GM04503 (cell line): ENCODE results near the gene TTBK1.

Experiments
- DNase-seq: peaks from one replicate; pipeline ENCODE4 v3.0.0-alpha.2; 2012; ENCODE audit warnings: low read depth

The TTBK1 gene

DNA sequence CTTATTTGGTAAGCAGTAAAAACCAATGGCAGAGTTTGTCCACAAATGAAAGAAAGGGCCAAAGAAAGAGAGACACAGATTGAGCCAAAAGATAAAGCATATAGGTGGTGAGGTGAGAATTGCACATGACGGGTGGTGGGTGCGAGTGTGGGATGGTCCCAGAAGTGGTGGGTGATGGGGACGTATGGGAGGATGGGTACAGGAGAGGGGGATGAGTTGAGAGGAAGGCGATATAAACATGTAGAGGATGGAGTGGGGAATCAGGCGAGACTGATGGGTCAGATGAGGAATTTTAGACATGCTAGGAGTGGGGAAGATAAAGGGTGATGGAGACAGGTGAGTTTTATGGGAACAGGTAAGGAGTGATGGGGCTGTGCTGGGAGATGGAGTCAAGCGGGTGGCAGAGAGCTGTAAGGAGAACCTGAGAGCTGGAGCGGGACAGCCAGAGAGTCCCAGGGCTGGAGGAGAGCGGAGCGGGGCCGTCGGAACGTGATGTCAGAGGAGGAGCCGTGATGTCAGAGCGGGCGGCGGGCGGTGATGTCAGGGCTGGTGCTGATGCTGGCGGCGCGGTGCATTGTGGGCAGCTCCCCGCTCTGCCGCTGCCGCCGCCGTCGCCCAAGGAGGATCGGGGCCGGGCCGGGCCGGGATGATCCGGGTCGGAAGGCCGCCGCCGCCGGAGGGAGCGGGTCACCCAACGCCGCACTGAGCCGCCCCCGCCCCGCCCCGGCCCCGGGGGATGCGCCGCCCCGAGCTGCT is at the start of gene TTBK1:
TTBK1 (plus strand) TSS at position 574 of the 756 bp plus-strand sequence. CDS start 3,180 bp downstream, outside the sequence.
- no peak for DNase-seq

DNA sequence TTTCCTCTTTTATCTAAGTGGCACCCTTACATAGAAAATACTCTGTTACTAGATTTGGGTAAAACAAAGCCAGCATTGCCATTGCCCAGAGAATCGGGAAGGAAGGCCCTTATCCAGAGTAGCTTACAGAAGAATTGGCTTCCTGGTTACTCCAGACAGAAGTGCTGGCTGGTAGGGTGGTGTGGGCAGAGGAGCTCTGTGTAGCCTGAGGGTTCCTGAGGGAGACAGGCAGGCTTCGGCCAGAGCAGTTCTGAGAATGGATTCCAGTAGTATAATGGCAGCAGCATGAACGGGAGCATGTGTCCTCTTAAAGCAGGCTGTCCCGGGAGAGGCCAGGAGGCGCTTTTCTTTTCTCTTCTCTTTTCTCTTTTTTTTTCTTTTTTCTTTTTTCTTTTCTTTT is 49.4 kb upstream of the TTBK1 start:
- no peak for DNase-seq

DNA sequence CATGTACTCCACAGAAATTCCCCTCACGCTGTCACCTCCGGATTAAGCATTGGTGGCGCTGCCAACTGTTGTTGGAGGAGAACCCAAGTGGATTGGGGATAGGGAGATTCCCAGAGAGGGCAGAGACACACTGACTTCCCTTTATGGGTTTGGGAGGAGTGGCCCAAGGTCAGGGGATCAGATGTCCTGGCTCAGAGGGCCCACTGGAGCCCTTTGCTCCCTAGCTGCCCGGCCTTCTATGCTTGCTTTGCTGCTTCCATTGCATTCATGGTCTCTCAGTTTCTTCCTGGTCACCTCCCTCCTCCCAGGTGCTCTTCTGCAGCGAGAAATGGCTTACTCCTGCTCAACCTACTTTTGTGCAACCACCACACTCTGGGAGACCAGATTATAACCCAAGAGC is 46.9 kb upstream of the TTBK1 start:
- no peak for DNase-seq

DNA sequence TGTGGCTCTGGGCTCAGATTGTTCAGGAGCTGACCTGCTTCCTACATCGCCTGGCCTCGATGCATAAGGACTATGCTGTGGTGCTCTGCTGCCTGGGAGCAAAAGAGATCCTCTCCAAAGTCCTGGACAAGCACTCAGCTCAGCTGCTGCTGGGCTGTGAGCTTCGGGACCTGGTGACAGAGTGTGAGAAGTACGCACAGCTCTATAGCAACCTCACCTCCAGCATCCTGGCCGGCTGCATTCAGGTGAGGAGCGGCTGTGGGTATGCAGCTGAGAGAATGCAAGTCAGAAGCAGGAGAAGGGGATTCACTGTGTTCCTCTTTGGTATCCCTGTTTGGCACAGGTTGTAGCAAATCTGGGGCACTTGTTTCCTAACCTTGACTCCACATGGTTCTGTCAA is 43.4 kb upstream of the TTBK1 start:
- no peak for DNase-seq

DNA sequence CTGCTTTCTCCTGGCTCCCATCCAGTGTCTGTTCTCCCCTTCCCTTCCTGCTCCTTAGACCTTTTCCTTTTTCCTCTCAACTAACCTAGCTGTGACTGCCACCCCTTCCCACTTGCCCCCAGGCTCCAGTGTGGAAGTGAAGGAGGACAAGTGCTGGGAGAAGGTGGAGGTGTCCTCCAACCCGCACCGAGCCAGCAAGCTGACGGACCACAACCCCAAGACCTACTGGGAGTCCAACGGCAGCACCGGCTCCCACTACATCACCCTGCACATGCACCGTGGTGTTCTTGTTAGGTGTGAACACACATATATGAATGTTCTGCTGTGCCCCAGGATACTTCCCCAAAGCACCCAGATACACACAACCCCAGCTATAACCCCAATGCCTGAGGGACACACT is 42.7 kb upstream of the TTBK1 start:
- DNase-seq: no peak

DNA sequence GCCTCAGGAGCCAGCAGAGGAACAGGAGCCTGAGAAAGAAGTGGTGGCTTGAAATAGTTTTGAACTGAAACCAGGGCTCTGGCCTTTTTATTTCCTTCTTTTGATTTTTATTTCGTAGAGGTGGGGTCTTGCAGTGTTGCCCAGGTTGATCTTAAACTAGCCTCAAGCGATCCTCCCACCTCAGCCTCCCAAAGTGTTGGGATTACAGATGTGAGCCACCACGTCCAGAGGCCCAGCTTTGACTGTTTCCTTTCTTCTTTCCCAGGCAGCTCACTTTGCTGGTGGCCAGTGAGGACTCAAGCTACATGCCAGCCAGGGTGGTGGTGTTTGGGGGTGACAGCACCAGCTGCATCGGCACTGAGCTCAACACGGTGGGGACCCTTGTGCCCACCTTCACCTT is 40.8 kb upstream of the TTBK1 start:
- no peak for DNase-seq

DNA sequence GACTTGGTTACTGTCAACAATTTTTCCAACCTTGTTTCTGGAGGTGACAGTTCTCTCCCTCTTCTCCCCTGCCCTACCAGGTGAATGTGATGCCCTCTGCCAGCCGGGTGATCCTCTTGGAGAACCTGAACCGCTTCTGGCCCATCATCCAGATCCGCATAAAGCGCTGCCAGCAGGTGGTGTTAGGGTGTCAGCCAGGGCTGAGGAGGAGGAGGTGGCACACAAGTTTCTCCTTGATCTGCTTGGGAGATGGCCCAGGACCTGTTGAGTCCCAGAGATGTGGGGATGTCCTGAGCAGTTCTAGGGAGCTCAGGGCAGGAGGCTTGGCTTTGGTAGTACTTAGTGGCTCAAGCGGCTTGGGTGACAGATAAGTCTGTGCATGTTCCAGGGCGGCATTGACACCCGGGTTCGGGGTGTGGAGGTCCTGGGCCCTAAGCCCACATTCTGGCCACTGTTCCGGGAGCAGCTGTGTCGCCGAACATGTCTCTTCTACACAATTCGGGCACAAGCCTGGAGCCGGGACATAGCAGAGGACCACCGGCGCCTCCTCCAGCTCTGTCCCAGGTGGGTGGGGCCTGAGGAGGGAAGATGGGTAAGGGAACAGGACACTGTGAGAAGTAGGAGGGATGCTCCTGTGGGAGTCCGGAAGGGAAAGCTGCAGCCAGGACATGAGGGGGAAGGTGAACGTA is 40.1 kb upstream of the TTBK1 start:
- no peak for DNase-seq

DNA sequence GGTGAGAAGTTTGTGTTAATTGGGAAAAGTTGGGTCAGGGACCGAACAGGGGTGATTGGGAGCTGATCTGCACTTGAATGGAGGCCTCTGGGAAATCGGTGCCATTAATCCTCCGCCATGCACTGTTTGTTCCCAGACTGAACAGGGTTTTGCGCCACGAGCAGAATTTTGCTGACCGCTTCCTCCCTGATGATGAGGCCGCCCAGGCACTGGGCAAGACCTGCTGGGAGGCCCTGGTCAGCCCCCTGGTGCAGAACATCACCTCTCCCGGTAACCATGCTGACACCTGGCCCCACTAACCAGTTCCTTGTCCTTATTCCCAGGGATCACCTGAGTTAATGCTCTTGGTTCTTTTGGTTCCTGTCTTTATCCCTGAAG is 39.6 kb upstream of the TTBK1 start:
- no peak for DNase-seq

DNA sequence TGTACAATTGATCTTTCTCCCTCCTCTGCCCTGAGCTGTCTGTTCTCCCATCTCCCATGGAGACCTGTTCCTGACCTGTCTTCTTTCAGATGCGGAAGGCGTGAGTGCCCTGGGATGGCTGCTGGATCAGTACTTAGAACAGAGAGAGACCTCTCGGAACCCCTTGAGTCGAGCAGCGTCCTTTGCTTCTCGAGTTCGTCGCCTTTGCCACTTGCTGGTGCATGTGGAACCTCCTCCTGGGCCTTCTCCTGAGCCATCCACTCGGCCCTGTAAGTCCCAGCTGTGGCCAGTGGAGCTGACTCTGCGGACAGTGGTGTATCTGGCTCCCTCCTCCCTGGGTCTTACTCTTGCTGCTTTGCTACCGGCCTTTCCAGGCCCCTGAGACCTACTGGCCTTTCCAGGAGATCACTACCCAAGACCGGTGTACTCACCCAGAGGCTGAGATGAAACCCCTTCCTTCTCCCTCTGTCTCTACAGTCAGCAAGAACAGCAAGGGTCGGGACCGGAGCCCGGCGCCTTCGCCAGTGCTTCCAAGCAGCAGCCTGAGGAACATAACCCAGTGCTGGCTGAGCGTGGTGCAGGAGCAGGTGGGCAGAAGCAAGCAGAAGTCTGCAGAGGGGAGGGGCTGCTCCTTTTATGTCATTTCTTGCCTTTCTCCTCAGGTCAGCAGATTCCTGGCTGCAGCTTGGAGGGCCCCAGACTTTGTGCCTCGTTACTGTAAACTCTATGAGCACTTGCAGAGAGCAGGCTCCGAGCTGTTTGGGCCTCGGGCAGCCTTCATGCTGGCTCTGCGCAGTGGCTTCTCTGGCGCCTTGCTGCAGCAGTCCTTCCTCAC is 38.8 kb upstream of the TTBK1 start:
- no peak for DNase-seq

DNA sequence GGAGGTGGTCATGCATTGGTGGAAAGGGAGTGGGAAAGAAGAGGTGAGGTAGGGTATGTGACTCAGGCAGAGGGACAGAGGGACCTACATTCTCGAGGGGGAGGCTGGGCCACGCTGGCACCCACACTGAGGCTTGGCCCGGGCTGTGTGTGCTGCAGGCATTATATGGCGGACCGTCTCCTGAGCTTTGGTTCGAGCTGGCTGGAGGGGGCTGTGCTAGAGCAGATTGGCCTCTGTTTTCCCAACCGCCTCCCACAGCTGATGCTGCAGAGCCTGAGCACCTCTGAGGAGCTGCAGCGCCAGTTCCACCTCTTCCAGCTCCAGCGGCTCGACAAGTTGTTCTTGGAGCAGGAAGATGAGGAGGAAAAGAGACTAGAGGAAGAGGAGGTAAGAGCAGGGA is 37.4 kb upstream of the TTBK1 start:
- no peak for DNase-seq

DNA sequence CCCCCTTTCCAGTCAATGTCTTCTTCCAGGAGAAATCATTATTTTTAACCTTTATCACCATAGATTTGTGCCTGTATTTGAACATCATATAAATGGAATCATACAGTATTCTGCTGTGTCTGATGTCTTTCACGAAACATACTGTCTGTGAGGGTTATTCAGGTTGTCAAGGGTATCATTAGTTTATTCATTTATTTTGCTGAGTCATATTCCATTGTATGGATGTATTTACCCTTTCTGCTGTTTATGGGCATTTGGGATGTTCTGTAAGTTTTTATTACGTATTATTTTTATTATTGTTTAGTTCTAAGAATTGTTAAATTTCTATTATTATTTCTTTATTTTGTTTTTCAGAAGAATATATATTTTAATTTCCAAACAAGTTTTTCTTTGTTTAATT is 36.0 kb upstream of the TTBK1 start:
- DNase-seq: no peak

DNA sequence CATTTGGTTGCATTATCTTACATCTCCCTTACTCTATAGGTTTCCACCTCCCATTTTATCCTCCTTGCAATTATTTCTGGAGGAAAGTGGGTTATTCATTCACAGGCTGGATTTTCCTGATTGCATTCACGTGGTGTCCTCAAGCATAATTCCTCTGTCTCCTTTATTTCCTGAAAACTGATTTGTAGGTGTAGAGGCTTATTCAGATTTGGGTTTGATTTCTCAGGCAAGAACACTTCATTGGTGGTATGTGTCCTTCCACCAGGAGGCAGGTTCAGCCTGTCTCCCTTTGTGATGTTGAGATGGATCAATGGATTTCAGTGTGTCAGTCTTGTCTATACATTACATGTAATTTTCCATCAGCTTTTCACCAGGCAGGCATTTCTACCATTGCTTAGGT is 31.3 kb upstream of the TTBK1 start:
- DNase-seq: no peak

DNA sequence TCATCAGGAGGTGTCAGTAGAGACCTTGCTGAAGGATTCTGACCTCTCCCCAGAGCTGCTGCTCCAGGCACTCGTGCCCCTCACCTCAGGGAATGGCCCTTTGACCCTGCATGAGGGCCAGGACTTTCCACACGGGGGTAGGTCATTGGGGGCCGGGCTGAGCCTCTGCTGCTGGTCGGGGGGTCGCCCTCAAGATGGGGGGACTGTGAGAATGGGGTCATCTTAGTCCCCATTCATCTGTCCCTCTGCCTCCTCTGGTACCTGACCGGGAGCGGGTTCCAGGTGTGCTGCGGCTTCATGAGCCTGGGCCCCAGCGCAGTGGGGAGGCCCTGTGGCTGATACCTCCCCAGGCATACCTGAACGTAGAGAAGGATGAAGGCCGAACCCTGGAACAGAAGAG is 29.9 kb upstream of the TTBK1 start:
- DNase-seq: no peak

DNA sequence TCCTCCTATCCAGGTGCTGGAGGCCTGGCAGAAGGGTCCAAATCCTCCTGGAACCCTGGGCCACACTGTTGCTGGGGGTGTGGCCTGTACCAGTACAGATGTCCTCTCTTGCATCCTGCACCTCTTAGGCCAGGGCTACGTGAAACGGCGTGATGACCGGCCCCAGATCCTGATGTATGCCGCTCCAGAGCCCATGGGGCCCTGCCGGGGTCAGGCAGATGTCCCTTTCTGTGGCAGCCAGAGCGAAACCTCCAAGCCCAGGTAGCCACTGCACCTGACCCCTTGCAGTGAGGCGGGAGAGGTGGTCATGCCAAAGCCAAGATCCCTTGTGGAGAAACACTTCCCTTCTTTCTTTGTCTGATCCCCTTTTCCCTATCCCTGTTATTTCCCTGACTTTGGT is 28.2 kb upstream of the TTBK1 start:
- DNase-seq: no peak

DNA sequence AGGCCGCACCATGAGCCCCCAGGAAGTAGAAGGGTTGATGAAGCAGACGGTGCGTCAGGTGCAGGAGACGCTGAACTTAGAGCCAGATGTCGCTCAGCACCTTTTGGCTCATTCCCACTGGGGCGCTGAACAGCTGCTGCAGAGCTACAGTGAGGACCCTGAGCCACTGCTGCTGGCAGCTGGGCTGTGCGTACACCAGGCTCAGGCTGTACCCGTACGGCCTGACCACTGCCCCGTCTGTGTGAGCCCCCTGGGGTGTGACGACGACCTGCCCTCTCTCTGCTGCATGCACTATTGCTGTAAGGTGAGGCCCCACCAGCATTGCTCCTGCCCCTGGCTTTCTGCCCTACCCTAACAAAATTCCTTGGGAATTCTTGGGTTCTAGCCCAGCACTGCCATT is 27.1 kb upstream of the TTBK1 start:
- no peak for DNase-seq

DNA sequence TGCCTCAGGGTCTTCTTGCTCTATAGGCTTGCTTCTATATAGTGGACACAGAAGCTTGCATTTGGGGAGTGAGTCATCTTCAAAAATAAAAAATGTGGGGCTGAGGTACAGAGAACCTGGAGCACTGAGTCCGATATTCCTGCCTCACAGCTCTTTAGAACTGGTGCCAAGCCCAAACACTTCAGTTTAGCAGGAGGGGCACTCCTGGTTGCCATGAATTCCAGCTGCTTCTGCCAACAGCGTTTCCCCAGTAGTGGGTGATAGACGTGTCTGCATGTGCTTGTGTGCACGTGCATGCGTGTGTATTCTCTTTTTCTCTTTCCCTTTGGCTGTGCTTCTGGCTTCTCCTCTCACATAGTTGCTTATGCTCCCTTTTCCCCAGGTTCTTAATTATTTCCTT is 25.9 kb upstream of the TTBK1 start:
- DNase-seq: no peak

DNA sequence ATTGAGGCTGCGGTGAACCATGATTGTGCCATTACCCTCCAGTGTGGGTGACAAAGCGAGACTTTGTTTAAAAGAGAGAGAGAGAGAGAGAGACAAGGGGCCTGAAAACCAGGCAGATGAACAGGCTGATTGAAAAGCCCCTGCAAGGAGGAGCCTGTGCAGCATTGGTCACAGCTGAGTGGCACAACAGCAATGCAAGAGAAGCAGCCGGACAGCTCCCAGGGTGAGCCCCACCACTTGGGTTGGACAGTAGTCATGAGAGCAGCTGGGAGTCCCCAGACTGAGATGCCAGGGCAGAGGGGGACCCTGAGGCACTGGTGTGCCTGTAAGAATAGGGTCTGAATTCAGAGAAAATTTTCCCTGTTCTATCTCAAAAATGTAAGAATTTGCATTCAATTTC is 24.2 kb upstream of the TTBK1 start:
- DNase-seq: no peak

DNA sequence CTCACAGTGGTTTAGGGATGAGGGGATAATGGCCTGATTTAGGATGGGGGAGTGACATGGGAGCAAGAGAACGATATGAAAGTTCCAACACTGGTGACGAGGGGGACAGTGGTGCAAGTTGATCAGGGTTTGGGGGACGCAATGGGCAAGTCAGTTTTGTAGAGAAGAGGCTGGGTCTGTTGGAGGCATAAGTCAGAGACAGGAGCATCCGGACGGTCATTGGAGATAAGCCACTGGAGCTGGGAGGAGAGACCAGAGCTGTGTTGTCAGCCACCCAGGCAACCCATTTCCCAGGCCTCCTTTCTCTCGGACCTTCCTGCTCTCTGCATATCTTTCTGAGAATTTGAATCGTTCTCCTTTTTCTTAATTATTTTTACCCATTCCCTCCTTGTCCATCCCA is 23.5 kb upstream of the TTBK1 start:
- no peak for DNase-seq

DNA sequence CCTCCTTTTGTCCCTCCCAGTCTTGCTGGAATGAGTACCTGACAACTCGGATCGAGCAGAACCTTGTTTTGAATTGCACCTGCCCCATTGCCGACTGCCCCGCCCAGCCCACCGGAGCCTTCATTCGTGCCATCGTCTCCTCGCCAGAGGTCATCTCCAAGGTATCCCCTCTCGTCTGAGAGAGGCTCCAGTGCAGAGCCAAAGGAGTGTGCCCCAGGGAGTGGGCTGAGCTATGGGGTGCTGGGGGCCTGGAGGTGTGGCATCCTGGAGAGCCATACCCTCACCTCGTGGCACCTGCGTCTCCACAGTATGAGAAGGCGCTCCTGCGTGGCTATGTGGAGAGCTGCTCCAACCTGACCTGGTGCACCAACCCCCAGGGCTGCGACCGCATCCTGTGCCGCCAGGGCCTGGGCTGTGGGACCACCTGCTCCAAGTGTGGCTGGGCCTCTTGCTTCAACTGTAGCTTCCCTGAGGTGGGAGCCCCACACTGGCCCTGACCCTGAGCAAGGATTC is 22.8 kb upstream of the TTBK1 start:
- no peak for DNase-seq

DNA sequence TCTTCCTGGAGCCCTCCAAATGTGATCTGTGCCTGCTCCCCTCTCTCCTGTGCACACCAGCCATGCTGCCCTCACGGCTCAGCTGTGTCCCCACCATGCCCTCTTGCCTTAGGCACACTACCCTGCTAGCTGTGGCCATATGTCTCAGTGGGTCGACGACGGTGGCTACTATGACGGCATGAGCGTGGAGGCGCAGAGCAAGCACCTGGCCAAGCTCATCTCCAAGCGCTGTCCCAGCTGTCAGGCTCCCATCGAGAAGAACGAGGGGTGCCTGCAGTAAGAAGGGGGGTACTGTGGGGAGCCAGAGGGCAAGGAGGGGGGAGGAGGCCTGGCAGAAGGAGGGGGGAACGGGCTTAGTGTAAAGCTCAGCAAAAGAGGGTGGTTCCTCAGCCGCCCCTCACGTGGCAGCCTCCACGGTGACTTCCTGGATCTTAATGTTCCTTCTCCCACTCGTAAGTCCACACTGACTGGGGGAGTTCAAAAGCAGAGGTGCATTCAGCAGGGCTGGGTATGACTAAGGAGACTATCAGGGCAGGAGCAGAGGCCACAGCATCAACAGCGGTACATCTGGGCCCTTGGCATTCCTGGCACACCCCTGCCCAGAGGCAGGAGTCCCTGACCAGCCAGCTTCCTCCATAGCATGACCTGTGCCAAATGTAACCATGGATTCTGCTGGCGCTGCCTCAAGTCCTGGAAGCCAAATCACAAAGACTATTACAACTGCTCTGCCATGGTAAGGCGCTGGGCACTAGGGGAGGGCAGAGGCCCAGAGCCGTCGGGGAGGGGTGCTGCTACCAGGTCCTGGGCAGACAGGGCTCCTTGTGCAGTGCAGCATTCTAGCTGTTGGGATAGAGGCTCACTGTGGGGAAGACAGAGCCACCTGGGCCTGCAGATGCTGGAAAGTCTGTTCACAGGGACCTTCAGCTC is 22.0 kb upstream of the TTBK1 start:
- DNase-seq: no peak

DNA sequence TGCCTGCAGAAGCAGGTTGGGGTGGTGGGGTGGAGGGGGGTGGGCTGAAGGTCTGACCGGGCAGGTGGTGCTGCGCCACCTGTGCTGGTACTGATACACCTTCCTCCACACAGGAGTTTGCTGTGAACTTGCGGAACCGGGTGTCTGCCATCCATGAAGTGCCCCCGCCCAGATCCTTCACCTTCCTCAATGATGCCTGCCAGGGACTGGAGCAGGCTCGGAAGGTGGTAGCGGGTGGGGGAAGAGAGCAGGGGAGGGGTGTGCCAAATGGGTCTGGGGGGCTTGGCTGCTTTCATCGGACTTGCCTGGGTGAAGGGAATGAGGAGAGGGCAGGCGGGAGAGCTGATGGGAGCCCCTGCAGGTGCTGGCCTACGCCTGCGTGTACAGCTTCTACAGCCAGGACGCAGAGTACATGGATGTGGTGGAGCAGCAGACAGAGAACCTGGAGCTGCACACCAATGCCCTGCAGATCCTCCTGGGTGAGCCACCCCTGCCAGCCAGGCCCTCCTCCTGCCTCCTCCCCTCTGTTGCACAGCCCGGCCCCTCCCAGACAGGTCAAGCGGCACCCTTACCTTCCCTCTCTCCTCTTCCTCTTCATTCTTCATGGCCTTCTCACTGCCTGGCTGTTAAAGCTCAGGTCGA is 20.7 kb upstream of the TTBK1 start:
- DNase-seq: no peak
